ENCODE measurements around the gene CALHM2. TPM values are rescaled to one million over a fixed set of nuclear protein-coding genes. Genes with fewer than 3 reads are reported as not detected.

CALHM2 gene
- total RNA-seq, 1 experiment from 2014 or later: 1.9 TPM

- no peak for TF ChIP-seq ATF2 (CRISPR knock-in tag; IDR thresholded peaks at IDR 0.05; ENCODE audit: borderline replicate concordance, low read depth)
- no peak for TF ChIP-seq ZNF416 (CRISPR knock-in tag; IDR thresholded peaks at IDR 0.05)
- TF ChIP-seq SMAD4 (CRISPR knock-in tag; IDR thresholded peaks at IDR 0.05): no peak
- TF ChIP-seq RELA (CRISPR knock-in tag; IDR thresholded peaks at IDR 0.05; ENCODE audit: borderline replicate concordance): no peak
- no peak for TF ChIP-seq ZBTB21 (CRISPR knock-in tag; IDR thresholded peaks at IDR 0.05; ENCODE audit: borderline replicate concordance)
These were observed 498 bp upstream of the CALHM2 start (continued) for GRCh38 chr10:103452506-103453230.

GRCh38 chr10:103451091-103451813 is 918 bp downstream of the CALHM2 start:
- H3K36me3 Mint-ChIP-seq: peaks cover 9% of the 10 kb centered on the region; the same call in 1 of the 2 replicates
- no peak overlapping the region for H3K27ac Mint-ChIP-seq

GRCh38 chr10:103450201-103450695 is 1.9 kb downstream of the CALHM2 start:
- Mint-ChIP-seq H3K4me3 (no peak overlapping the region), H3K9me3 (no peaks in the 10 kb centered on the region), H3K27me3 (ENCODE audit: low read depth) (no peaks in the 10 kb centered on the region), H3K36me3 (peaks cover 19% of the 10 kb centered on the region), H3K4me1 (peaks cover 7% of the 10 kb centered on the region; the same call in 1 of the 2 replicates), H3K27ac (no peak overlapping the region)
- CTCF ChIA-PET: interaction anchor here (2.5 to 5.7 kb wide), 3 partner anchors 26 to 114 kb away, joined by 9 to 49 read pairs (median 29); no protein-coding TSS in a partner anchor
- ATAC-seq: no peak
- DNase-seq (ENCODE audit: low spot score): no peak
- no peak for TF ChIP-seq SMAD3 (CRISPR knock-in tag; IDR thresholded peaks at IDR 0.05; ENCODE audit: borderline replicate concordance)
- TF ChIP-seq KAT7 (CRISPR knock-in tag; IDR thresholded peaks at IDR 0.05; ENCODE audit: borderline replicate concordance): no peak
- TF ChIP-seq MXD4 (CRISPR knock-in tag; IDR thresholded peaks at IDR 0.05; ENCODE audit: borderline replicate concordance): no peak
- no peak for TF ChIP-seq ATF6 (CRISPR knock-in tag; IDR thresholded peaks at IDR 0.05)
- POLR2A ChIA-PET: no interaction called here

More at GRCh38 chr10:103451091-103451813, 918 bp downstream of the CALHM2 start:
- ATAC-seq (no peak), DNase-seq (ENCODE audit: low spot score) (no peak)
- ChIA-PET POLR2A (no interaction called here), CTCF (interaction anchor here (1.1 to 5.7 kb wide), 5 partner anchors 25 to 41 kb away, joined by 3 to 49 read pairs (median 6); no protein-coding TSS in a partner anchor)
- H3K9me3 Mint-ChIP-seq: no peaks in the 10 kb centered on the region
- peak overlapping the region; percentile 68 for H3K4me3 Mint-ChIP-seq
- H3K4me1 Mint-ChIP-seq: peaks cover 7% of the 10 kb centered on the region; the same call in 1 of the 2 replicates
- H3K27me3 Mint-ChIP-seq (ENCODE audit: low read depth): no peaks in the 10 kb centered on the region
- TF ChIP-seq TCF7 (CRISPR knock-in tag; IDR thresholded peaks at IDR 0.05; ENCODE audit: low read depth) (no peak), STAT6 (CRISPR knock-in tag; conservative IDR thresholded peaks at IDR 0.05; ENCODE audit: low read depth) (no peak), ZNF263 (CRISPR knock-in tag; IDR thresholded peaks at IDR 0.05; ENCODE audit: low read depth) (peak; percentile 94)
